Measurements from ENCODE around the gene SMYD2.
"Not testable (repeated sequence)": the region's sequence is repeated elsewhere in the genome, so short reads cannot be mapped to it uniquely, and the experiment has no call there.

SMYD2 gene

GRCh38 chr1:214271995-214272731 lies 8.8 kb upstream of the SMYD2 start:
- no peak for DNase-seq

GRCh38 chr1:214272964-214273533 lies 7.9 kb upstream of the SMYD2 start:
- no peak for DNase-seq

GRCh38 chr1:214275700-214276099 lies 5.3 kb upstream of the SMYD2 start:
- DNase-seq: not testable (repeated sequence)

GRCh38 chr1:214276786-214277185 lies 4.2 kb upstream of the SMYD2 start:
- no peak for DNase-seq

GRCh38 chr1:214277704-214278635 lies 3.0 kb upstream of the SMYD2 start:
- no peak for DNase-seq

- peak; percentile 56 for DNase-seq
These were observed 456 bp upstream of the SMYD2 start for GRCh38 chr1:214280386-214281020.

- DNase-seq: no peak
These were observed 1.0 kb downstream of the SMYD2 start for GRCh38 chr1:214281720-214282629.

- DNase-seq: no peak
These were observed 1.8 kb downstream of the SMYD2 start for GRCh38 chr1:214282630-214283242.

GRCh38 chr1:214285610-214286440 lies 4.9 kb downstream of the SMYD2 start:
- no peak for DNase-seq

- DNase-seq: no peak
These were observed 6.9 kb downstream of the SMYD2 start for GRCh38 chr1:214287884-214288283.

- no peak for DNase-seq
These were observed 8.8 kb downstream of the SMYD2 start for GRCh38 chr1:214289574-214290272.

- DNase-seq: no peak
These were observed 9.6 kb downstream of the SMYD2 start for GRCh38 chr1:214290424-214291037.

GRCh38 chr1:214292322-214292721 lies 11.4 kb downstream of the SMYD2 start:
- DNase-seq: no peak

- no peak for DNase-seq
These were observed 15.0 kb downstream of the SMYD2 start for GRCh38 chr1:214295934-214296333.

GRCh38 chr1:214296860-214297745 lies 16.1 kb downstream of the SMYD2 start:
- no peak for DNase-seq

GRCh38 chr1:214300149-214300780 lies 19.3 kb downstream of the SMYD2 start:
- no peak for DNase-seq

- DNase-seq: no peak
These were observed 20.6 kb downstream of the SMYD2 start for GRCh38 chr1:214301526-214301925.

Measured in left hindlimb (tissue), 1 donor.